MM.1S (cell line): ENCODE results near the gene FGF14.

ENCODE experiments used
- EZH2phosphoT487 ChIP-seq: fragments of 300-600 bp; sonication (generic); IDR thresholded peaks from 2 replicates; pipeline ENCODE4 v1.6.1; 2018; ENCODE audit warnings: antibody characterized with exemption, low read length
- TF ChIP-seq, protein P1 (sequence below): fragments of 300-600 bp; sonication (generic); IDR thresholded peaks from 2 replicates; pipeline ENCODE4 v1.5.1; 2016; ENCODE audit warnings: antibody characterized with exemption, low read length, mixed read lengths

DNA sequence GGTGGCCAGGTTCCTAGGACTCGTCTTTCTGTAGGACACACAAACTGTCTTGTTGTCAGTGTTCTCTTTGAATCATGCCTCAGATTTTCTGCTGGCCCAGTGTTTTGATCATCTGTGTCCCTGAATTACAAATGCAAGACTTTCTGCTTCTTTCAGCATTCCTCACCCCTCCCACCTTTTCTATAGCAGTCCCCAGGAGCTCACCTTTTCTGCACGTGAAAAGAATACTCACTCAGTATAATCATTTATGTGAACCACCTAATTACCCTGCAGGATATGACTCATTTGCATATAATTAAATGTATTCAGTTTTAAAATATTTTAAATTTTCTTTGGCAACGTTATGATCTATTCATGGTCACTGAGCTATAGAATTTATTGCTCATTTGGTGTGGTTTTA lies 560.1 kb downstream of the FGF14 start:
- TF ChIP-seq, protein P1, sequence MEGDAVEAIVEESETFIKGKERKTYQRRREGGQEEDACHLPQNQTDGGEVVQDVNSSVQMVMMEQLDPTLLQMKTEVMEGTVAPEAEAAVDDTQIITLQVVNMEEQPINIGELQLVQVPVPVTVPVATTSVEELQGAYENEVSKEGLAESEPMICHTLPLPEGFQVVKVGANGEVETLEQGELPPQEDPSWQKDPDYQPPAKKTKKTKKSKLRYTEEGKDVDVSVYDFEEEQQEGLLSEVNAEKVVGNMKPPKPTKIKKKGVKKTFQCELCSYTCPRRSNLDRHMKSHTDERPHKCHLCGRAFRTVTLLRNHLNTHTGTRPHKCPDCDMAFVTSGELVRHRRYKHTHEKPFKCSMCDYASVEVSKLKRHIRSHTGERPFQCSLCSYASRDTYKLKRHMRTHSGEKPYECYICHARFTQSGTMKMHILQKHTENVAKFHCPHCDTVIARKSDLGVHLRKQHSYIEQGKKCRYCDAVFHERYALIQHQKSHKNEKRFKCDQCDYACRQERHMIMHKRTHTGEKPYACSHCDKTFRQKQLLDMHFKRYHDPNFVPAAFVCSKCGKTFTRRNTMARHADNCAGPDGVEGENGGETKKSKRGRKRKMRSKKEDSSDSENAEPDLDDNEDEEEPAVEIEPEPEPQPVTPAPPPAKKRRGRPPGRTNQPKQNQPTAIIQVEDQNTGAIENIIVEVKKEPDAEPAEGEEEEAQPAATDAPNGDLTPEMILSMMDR = no peak
- no peak for TF ChIP-seq EZH2phosphoT487
